NCI-H510A (cell line): ENCODE measurements around the gene MITF.
"Not testable (repeated sequence)": the region's sequence is repeated elsewhere in the genome, so short reads cannot be mapped to it uniquely, and the experiment has no call there.

Experiments used
- DNase-seq: peaks from one replicate; lab custom pipeline; 2025; lab: John Stamatoyannopoulos, UW

MITF gene

DNA sequence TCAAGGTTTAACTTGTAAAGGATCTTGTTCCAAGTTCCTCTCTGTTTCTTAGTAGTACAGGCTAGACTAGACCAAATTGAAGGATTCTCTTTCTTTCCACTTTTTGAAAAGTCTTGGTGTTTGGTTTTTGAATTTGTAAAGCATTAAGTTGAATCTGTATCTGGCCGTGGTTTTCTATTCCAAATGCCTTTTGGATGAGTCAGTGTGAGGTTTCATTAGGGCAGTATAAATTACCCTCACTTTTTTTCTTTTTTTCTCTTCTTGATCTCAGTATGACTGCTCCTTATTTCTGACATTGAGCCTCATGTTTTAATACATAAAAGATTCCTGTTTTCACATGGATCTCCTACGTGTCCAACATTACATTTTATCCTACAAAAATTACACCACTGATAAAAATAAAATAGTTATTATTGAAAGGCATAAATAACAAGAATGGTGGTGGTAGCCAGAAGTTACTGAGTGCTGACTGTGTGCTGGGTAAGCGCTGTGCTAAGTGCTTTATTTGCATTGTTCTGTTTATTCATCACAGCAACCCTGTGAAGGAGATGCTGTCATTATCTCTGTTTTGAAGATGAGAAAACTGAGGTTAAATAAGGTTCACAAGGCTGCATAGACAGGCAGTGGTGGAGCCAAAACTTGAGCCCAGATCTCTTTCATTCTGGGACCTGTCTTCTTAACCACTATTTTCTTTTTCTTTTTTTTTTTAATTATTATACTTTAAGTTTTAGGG, 48.3 kb downstream of the MITF start:
- DNase-seq: no peak

DNA sequence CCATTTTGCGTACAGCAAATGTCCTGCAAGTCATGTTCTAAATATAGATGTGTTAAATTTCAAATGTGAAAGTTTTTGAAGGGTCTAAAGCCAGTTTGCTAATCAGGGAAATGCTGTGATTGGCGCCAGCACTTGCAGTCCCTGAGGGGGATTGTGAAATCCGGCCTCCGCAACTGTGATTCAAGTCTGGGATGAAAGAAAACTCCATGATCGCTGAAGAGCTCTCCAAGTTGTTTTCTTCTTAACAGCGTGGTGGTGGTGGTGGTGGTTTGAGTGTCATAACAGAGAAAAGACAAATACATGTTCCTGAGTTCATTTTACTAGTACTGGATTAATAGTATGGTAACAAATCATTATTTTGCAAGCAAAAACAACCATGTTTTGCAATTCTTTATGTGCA, 51.8 kb downstream of the MITF start:
- DNase-seq: no peak

DNA sequence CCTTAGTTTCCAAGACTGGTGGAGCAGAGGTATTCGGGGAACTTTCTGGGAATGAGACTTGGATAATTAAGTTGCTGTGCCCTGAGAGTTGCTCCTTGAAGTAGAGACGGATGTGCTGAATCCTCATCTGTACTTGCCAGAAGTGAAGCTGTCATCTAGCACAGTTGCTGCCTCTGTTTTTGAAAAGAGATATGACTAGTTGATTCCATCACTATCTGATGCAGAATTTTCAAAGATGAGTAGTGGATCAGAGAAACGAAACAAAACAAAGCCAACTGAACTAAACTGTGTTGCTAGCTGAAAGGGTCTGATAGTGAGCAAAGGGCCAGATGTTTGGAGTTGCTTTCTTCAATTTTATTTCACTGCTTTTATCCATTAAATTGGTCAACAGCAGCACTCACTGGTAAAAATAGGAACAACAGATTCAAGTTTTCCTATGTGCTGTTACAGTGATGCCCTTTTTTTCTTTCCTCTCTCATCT, 52.7 kb downstream of the MITF start:
- no peak for DNase-seq

DNA sequence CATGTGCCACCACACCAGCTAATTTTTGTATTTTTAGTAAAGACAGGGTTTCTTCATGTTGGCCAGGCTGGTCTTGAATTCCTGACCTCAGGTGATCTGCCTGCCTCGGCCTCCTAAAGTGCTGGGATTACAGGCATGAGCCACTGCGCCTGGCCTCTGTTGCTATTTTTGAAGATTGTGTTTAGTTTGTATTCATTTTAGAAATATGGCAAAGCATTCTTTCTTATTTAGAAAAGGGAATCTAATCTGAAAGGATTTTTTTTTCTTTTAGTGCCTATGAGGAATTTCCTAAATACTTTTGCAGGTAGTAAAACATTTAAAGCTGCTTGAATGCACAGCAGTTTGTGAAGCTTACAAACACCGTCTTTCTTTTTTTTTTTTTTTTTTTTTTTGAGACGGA, 56.9 kb downstream of the MITF start:
- not testable (repeated sequence) for DNase-seq

DNA sequence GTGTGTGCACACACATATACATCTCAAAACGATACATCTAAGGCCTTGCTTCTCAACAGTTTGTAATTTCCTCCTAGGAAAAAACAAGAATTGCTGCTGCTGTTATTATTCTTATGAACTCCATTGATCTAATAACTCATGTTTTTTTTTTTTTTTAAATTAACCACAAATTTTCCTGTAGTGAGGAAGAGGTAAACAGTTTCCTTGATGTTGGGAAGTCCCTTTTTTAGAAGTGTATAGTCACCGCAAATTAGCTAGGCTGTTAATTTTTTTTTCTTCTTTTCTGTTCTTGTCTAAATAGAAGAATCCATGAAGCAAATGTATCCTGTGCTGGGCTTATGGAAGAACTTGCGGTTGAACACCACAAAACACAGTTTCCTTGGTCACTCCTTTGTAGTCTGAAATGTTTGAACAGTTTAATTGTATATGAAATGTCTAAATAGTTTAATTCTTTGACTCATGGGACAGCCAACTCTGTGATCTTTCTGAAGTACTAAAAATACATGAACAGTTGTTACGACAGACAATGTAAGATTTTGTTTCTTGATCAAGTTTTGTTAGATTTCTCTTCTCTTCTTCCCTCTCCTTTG, 64.5 kb downstream of the MITF start:
- no peak for DNase-seq

DNA sequence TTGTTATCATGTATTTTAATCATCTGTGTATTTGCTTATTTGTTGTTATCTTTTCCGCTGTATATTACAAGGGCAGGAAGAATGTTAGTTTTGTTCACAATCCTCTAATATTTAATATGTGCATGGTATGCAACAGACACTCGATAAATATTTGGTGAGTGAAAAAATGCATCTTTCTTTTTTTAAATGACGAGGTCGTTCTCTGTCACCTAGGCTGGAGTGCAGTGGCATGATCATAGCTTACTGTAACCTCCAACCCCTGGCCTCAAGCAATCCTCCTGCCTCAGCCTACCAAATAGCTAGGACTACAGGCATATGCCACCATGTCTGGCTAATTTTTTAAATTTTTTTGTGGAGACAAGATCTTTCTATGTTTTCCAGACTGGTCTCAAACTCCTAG, 66.2 kb downstream of the MITF start:
- no peak for DNase-seq

DNA sequence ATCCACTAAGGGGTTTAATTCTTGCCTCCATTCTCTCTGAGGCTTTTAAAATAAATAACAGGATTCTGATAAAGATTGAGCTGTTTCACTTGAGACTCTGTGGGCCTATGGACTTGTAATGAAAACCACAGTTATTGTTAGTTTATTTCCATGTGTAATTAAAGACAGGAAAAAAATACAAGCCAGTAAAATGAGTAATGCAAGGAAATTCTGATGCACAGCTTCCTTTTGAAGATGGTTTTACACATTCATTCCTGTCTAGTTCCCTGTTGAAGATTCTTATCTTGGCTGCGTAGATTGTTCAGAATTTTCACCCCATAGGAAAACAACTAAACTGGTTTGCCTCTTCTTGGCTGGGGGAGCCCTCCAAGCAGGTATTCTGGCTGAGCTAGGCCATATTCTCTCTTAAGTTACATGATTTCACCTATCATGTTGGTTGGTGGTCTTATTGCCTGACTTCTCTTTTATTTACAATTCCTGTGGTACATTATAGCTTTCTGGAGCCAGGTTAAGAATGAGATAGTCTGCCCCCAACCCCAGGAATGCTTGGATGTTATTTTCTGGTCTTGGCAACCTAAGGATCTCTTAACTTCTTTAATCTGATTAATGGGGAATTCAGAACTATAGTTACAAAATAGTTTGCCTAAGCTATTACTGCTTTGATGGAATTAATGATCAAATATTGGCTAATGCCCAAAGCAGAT, 67.6 kb downstream of the MITF start:
- no peak for DNase-seq

DNA sequence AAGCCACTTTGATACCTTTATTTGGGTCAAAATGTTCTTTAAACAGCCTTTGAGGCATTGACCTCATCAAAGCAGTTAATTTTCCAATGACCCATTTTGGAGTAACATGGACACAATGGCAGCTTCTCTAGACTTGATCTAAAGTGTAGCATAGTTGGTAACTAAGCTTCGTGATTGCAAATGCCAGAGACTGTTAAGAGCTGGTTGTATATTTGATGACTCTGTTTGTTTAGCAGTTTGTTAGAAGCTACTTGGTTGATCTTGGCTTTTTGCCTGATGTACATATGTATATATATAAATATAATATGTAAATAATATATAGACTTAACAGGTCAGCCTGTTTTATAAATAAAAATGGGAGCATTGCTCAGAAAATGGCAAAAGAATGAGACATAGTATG, 68.4 kb downstream of the MITF start:
- no peak for DNase-seq

DNA sequence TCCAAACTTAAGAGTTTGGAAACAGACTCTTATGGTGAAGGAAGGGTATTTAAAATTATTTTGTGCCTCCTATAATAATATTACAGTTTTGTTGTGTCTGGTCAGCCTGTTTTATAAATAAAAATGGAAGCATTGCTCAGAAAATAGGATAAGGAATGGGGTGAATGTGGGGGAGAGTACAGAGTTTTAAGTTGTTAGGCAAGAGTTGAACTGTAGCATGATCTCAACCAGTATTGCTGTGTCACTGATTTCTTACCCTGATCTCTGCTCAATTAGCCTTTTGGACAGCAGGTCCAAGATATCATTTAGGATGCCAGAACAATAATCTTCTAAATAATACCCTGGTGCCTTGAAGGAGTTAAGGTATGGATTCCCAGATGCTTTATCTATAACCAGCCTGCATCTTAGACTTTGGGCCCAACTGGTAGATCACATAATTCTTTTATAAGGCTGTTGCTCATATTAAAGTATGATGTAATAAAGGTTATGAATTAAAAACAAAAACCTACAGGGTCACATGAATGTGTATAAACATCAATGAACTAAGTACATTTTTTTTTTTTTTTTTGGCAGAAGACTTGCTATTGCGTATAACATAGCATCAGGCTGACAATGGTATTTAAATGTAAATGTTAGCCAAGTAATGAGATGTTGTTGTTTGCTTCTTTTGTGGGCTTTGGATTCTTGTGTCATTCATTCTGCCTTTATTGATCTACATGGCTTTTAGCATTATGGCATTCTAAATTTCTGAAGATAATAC, 70.0 kb downstream of the MITF start:
- DNase-seq: no peak

DNA sequence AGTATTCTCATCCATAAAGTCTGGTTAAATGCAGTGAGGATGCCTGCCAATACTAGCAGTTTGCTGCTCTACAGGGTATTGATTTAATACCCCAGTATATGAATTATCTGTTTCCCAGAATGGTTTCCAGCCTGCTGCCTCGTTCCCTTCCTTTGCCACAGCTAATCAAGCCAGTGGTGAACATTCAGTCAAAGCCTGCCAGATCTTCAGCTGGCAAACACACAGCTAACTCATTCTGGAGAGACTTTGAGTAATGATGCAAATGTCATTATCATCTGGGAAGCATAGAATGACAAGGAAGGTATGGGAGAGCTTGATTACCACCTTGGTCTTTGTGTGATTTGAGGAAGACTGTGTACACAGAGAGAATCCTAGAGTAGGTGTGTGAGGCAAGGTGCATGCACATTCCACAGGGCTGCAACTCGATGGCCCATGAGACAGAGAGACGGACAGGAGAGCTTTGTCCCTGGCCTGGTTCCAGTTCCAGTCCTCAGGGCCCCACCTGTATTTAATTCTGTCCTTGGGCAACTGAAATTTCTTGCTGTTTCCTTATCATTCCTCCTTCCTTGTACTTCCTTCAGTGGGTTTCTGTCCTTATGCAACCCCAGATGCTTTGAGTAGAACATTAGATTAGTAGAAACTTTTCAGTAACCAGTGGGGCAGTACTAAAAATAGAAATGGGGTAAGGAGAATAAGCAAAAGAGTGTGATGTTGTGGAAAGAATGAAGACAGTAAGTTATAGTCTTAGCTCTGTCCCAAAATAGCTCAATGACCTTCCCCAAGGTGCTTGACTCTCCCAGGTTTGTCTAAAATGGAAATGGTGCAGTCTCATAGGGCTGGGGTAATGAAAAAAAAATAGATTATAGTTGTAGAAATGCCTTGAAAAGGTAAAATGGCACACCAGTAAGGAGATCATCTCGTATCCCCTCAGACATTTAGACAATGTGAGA, 72.5 kb downstream of the MITF start:
- DNase-seq: no peak

DNA sequence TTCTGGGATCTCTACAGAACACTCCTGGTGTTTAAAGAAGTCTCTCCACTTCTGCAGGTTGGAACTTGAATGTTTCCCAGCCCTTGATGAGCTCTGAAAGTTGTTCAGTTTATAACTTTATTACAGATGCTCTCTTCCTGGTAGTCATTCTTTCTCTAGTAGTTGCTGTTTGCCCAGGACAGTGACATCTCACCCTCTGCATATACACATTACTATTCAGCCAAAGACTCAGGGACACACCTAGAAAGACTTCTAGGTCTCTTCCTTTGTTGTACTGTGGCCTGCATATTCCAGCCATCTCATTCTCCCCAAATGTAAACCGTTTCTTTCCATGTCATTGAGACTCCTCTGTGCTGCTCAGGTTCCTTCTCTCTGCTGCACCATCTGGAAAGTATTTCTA, 76.7 kb downstream of the MITF start:
- DNase-seq: no peak

DNA sequence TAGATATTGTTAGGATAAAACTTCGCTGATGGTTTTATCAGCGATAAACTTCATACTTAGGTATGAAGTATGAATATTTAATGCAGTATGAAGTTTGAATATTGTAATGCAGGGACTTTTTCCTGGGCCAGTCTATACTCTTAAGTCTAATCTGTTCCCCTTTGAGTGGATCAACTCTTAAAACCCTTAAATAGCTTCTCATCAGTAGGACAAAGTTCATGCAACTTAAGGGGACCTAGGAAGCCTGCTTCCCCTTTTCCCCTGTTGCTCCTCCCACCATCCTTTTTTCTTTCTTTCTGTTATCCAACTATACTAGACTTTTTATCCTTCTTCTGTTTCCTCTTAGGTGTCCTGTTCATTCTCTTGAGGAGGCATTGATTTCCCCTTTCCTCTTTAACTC, 78.7 kb downstream of the MITF start:
- DNase-seq: no peak

DNA sequence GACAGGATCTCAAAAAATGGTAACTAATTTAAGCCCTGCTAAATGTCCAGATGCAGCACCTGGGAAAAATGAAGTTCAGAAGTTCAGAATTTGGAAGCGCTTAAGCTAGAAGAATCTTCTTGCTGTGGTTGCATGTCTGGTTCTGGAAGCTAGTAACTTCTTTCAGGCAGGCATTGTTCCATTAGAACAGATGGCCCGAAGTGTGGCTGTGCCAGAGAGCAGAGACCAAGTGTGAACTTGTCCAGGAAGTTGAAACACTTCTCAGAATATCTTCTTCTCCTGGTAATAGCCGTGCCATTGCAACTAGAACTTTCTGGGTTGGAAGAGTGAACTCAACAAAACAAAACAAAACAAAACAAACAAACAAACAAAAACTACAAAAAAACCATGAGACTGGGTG, 80.0 kb downstream of the MITF start:
- DNase-seq: no peak

DNA sequence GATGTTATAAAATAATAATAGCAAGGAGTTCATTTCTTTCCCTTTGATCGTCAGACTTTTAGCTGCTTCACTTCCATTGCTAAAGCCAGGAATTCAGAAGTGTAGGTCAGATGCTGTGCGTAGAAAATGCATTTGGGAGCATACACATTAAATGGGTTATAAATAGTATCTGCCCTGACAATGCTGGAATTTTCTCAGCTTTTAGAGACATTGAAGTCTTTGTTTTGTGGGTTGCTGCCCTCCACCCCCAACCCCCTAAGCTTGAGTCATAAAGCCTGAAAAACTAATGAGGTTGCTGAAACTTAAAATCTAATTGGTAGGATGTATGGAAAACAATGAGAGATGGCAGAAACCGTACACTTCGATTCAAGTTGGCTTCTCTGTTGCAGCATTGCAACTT, 81.9 kb downstream of the MITF start:
- DNase-seq: no peak

DNA sequence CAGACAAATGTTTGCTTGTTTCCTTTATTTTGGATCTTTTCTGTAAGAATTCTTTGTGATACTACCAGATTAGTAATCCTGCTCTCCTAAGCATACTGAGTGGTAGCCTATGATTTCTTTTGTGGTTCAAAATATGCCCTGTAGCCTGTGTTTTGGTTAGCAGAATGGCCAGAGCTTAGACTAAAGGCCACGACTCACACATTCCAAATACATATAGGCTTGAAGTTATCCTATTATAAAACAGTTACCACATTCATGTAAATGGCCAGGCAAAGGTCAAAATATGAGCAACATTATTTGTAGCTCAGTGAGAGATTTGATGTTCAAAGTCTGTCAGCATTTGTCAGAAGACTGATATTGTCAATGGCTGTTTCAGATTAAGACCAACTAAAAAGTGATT, 84.5 kb downstream of the MITF start:
- no peak for DNase-seq

DNA sequence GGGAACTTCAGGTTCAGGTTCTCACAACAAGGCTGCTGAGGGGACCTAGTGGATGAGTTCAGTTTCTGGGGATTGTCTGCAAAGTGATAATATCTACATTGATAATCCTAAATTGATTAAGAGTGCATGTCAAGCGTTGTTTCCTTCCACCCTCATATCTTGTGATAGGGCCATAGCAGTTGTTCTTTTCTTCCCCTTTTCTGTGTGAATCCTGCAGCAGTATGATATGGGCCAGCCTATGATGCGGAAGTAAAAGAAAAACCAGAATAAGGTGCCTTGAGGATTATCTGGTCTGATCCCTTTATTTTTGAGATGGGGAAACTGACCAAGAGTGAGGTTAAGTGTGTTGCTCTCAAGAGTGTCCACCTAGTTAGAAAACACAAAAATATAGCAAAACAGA, 86.2 kb downstream of the MITF start:
- DNase-seq: no peak

DNA sequence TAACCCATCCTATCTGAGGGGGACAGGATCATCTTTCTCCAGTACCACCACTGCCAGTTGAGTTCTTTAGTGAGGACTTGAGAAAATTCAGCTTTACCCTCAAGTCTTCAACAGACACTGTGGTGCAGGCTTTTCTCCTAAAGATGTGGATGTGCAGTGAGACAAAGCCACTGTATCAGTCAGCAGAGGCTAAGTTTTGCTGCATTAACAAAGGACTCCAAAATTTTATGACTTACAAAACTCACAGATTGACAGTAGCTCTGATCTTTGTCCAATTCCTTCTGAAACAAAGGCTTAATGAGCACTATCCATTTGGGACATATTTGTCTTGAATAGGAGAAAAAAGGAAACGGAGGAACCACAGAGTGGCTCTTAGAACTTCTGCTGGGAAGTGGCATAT, 87.9 kb downstream of the MITF start:
- DNase-seq: no peak

DNA sequence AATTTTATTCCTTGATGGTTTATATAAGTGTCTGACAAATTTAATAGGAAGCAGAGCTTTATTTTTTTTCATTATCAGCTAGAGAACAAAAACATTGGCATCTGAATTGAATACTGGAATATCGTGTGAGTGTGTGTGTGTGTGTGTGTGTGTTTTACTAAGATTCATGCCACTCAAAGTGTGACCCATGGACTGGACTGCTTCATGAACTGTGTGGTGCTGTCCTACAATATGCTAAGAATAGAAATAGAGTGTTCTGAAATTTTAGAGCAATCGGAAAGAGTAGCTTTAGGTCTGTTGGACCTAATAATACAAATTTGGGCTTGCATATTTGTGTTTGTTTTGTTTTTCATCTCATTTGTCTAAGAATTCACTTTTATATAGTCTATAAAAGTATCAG, 89.6 kb downstream of the MITF start:
- no peak for DNase-seq

DNA sequence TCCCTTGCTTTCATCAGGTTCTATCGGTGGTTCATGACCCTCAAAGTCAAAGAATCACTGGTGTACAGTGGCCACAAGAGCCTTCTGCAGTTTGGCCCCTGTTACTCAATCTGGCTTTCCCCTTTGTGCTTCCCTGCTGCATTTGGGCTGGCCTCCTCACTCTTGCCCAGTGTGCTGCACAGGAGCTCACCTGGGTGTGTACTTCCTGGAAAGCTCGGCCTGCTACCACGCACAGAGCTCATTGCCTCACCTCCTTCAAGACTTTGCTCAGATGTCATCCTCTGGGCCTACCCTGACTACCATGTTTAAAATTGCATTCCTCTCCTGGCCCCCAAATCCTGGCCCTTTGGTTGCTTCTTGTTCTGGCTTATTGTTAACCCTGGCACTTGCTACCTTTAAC, 90.9 kb downstream of the MITF start:
- no peak for DNase-seq

DNA sequence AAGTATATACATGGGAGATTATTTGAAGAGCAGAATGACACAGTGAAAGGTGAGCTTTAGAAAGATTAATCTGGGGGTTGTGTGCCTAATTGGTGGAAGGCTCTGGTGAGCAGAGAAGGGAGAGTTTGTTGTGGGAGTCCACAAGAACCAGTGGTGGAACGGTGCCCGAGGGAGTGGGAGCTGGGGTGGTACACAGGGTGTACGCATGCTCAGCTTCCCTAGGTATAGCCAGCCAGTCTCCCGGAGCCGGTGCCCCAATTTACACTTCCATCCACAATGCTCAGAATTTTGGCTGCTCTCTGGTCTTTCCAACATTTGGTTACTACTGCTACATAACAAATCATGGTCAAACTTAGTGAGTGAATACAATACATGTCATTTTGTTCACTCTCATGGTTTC, 92.5 kb downstream of the MITF start:
- no peak for DNase-seq

DNA sequence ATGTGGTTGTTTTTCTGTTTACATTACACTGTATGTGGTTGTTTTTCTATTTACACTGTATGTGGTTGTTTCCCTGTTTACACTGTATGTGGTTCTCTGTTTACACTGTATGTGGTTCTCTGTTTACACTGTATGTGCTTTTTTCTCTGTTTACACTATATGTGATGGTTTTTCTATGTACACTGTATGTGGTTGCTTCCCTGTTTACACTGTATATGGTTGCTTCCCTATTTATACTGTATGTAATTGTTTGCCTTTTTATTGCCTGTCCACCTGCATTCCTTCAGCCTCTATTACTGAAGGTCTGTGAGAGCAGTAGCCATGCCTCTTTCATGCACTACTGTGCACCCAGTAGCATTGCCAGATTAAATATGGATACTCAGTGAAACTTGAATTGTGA, 94.3 kb downstream of the MITF start:
- no peak for DNase-seq

DNA sequence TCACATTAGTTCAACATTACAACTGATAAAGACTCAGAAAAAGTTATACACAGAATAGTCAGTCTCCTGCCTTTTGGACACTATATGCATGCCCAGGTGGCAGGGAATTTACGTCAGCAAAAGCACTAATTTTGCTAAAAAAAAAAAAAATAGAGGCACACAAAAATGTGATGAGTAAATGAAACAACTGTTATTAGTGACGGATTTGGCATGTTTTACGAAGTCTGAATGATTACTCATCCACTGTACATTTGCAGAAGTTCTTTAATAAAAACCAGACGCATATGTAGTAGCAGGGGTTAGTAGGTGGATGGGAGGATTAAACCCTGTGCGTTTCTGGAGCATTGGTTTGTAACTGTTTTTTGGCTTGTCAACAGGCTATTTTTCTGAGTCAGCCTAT, 99.0 kb downstream of the MITF start:
- no peak for DNase-seq
